GM12878 (cell line): ENCODE results near the gene HOXD11.

Experiments
- NBN ChIP-seq: fragments of 450-650 bp; IDR thresholded peaks from 2 replicates; pipeline ENCODE4 v1.6.1; 2016
- POLR2A ChIP-seq: IDR thresholded peaks from 2 replicates; pipeline ENCODE4 v1.6.1; 2011; ENCODE audit warnings: low read depth, mild to moderate bottlenecking, low read length
- TF ChIP-seq, protein P1 (sequence below), 3 experiments: IDR thresholded peaks in 2 of 3; conservative IDR thresholded peaks in 1 of 3; 2 replicates each; pipeline ENCODE4 v1.5.1; 2011; ENCODE audit warnings: low read depth in 3 of 3, low read length in 3 of 3, mild to moderate bottlenecking in 3 of 3, control low read depth in 2 of 3, moderate library complexity in 2 of 3, inconsistent platforms in 1 of 3, mixed read lengths in 1 of 3; ENCODE audit not compliant: control insufficient read depth in 2 of 3, insufficient read depth in 1 of 3; ENCODE audit errors: extremely low read depth in 1 of 3

DNA sequence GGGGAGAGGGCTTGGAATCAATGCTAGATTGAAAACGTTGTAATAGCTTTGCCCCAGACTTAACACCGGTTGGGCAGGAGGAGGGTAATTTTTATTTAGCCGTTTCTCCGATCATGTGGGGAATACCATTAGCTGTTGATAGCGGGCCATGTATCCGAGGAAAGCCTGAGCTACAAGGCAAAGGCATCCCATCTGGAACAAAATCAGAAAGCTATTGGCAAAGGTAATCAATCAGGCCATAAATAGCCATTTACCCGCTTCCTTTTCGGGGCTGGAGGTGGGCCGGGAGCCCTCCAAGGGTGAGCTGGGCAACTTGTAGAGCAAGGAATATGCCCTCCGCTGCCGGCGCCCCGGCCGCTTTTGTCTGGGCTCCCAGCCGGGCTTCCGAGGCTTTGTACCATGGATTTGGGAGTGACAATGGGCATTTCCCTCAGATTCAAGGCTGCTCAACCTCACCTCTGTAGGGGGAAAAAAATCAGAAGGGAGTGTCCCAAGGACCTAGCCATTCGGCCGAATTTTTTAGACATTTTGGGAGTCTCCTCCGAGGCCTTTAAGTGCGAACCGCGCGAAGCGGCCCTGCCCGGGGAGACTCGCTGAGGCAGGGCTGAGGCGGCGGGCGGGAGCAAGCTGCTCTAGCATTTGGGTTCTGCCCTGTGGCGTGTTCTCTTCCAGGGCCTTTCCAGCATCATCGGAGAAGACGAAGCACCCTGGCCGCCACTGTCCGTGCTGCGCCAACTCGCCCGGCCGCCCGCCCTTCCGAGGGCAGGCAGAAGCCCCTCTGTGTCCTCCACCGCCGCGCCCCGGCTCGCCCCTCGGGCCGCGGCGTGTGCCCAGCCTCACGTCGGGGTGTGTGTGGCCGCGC is 14.3 kb downstream of the HOXD11 start:
- TF ChIP-seq, protein P1, sequence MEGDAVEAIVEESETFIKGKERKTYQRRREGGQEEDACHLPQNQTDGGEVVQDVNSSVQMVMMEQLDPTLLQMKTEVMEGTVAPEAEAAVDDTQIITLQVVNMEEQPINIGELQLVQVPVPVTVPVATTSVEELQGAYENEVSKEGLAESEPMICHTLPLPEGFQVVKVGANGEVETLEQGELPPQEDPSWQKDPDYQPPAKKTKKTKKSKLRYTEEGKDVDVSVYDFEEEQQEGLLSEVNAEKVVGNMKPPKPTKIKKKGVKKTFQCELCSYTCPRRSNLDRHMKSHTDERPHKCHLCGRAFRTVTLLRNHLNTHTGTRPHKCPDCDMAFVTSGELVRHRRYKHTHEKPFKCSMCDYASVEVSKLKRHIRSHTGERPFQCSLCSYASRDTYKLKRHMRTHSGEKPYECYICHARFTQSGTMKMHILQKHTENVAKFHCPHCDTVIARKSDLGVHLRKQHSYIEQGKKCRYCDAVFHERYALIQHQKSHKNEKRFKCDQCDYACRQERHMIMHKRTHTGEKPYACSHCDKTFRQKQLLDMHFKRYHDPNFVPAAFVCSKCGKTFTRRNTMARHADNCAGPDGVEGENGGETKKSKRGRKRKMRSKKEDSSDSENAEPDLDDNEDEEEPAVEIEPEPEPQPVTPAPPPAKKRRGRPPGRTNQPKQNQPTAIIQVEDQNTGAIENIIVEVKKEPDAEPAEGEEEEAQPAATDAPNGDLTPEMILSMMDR (IDR thresholded peaks at IDR 0.05 in 2 of 3, conservative IDR thresholded peaks at IDR 0.05 in 1 of 3; ENCODE audit: control insufficient read depth in 2 of 3, extremely low read depth in 1 of 3, insufficient read depth in 1 of 3, low read depth in 3 of 3, low read length in 3 of 3) = no peak
- TF ChIP-seq NBN (no peak), POLR2A (no peak)
